Stimulated activated CD4-positive, alpha-beta T cell treated with anti-CD3 and anti-CD28 coated beads, Interleukin-4, amount 100 ng/mL, for 48 hours (primary cell): ENCODE results near the gene STK39.

ENCODE experiments used
- DNase-seq, 2 donors: peaks; one replicate each; pipeline ENCODE4 v3.0.0-alpha.2; 2020; ENCODE audit warnings: low read depth in 2 of 2

STK39 gene

DNA sequence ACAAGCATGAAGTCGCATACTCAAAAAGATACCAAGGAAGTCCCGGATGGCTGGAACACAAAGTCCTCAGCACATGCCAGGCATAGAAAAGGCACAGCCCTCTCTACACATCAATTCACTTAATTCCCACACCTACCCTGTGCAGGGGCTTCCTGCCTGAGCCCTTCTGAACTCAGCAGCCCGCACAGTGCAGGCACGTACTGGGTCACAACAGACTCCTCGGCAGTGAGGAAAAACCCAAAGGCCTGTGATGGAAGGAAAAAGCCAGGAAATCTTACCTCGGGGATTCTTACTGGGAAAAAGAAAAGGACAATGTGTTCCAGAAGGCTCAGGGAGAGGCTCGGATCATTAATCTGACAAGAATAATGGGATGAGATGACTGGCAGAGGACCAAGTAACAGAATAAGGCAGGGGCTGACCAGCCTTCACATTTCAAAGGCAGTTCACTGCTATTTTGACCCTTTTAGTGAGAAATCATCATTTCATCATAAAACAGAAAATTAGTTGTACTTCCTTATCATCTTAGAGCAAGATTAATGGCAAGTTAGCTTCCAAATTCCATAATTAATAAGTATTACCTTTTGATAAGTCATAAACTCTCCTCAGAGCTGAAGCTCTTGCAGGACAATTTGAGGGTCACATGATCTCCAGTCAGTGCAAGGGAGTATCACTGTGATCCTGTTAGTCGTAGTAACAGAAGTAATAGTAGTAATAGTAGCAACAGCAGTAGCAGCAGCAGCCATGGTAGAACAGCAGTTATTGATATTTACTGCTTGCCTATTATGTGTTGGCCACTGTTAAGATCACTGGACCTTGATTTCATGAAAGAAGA lies 87.4 kb downstream of the STK39 start:
- no peak for DNase-seq

DNA sequence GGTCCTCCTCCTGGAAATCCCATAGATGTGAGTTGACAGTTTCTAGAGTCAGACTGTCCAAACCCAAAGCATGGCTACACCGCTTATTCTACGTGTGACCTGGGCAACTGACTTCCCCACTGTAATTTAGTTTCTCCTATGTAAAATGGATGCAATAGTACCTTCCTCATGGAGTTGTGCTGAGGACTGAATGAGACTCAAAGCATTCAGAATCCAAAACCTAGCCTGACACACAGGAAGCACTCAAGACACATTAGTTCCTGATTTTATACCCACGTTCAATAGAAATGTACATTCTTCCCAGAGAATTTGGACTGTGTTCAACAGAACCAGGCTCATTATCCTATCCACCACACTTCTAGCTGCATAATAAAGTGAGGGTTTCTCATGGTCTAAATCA lies 88.8 kb downstream of the STK39 start:
- DNase-seq = no peak

DNA sequence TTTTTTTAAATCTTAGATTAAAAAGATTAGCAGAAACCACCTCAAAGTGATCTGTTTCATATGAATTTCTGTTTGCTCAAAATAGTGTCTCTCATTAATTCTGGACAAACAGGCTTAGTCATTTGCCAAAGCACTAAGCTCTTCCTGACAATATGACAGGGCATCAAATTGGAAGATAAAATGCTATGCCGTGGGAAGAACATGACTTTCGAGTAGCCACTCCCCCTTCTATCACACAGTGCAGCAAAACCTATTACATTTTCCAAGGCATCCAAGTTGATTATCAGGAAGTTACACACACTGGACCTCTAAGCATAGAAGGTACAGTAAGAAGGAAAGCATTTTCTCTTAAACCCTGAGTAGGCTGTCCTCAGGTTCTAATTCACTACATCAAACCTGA lies 89.5 kb downstream of the STK39 start:
- DNase-seq = no peak

DNA sequence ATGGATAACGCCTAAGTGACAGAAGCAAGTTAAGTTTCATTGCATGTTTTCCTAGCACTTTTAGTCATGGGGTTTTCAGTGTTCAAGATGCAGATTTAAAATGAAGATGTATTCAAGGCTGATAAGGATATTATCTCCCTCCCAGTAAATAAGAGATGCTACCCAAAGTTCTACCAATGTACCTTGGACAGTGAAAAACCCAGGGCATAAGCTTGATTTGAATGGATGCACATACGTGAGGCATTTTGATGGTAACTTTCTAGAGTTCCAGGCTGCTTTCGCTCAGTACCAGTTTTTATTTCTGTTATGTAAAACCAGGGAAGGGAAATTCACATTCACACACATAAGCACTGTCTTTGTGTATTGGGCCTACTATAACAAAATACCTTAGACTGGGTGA lies 90.3 kb downstream of the STK39 start:
- DNase-seq = no peak

DNA sequence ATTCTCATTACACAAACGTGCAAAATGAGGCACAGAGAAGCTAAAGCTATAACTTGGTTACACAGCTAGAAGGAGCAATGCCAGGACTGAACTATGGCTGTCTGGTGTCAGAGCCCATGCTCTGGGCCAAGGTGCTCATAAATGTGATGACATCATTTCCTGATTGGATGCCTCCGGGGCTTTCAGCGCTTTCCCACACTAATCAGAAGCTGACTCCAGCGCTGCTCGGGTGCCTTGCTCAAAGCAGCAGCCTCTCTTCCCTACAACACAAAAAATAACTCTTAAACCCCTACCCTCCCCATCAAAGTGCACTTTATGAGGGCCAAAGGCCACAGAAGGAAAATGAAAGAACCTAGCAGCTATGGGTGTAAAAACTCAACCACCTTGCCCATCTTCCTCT lies 90.7 kb downstream of the STK39 start:
- no peak for DNase-seq

DNA sequence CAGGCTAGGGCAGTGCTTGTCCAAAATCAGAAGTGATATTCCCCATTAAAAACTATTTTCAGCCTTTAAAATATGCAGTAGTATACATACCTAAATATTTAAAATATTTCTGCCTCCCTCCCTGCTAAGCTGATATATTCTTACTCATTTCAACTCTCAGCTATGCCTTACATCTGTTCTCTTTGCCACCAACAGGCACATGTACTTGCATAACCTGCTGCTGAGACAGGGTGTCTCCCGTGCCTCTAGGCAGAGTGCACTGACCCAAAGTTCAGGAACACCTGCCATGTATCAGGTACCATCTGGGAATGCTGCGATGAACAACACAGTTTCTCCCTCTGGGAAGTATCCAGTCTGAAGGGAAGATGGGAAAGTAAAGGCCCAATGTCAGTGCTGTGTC lies 91.7 kb downstream of the STK39 start:
- no peak for DNase-seq

DNA sequence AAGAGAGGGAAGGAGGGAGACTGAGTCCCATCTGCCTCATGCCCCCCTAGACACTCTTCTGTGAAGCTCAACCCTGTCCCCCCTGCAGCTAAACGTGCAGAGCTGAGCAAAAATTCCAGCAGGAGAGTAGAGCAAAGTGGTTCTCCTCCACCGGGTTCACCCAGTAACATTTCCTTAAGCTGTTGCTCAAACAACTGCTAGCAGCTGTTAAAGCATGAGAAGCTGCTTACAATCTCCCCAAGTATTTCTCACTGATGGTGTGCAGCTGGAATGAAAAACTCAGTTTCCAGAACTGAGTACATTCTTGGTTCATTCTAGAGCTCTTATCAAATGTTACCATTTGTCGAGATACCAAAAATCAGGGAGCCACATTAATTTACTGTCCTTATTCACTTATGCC lies 92.3 kb downstream of the STK39 start:
- no peak for DNase-seq

DNA sequence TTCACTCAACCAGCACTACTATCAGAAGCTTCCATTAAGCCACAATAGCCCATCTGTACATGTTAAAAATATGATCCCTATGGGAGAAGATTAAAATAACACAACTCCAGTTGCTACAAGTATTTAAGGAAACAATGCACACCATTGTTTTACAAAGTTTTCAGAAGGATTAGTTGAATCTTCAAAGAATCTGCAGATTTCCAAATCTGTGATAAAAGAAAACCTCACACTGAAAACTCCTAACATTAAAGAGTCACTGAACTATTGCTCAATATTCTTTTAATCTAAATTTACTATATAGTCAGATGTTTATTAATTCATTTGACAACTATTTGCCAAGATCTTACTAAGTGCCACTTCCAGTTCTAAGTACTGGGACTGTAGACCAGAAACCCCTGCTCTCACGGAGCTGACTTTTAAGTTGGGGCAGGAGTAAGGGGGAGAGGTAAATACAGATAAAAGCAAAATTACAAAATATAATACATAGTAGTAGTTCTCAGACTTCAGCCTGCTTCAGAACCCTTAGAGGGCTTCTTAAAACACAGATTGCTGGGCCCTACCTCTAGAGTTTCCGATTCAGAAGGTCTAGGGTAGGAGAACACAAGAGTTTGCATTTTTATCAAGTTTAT lies 94.4 kb downstream of the STK39 start:
- no peak for DNase-seq

DNA sequence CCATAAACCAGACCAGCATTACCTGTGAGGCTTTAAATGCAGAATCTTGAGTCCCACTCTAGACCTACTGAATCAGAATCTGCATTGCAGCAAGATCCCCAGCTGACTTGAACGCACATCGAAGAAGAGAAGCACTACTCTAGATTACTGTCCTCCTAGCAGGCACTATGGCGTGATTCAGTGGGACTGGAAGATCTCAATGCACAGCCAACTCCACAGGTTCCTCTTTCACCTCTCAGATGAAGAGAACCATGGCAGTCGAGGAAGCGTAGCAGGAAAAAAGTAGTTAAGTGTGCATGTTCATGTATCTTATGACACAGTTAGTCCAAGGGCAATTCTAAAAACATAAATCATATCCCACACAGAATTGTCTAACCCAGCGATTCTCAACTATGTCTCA lies 97.4 kb downstream of the STK39 start:
- no peak for DNase-seq

DNA sequence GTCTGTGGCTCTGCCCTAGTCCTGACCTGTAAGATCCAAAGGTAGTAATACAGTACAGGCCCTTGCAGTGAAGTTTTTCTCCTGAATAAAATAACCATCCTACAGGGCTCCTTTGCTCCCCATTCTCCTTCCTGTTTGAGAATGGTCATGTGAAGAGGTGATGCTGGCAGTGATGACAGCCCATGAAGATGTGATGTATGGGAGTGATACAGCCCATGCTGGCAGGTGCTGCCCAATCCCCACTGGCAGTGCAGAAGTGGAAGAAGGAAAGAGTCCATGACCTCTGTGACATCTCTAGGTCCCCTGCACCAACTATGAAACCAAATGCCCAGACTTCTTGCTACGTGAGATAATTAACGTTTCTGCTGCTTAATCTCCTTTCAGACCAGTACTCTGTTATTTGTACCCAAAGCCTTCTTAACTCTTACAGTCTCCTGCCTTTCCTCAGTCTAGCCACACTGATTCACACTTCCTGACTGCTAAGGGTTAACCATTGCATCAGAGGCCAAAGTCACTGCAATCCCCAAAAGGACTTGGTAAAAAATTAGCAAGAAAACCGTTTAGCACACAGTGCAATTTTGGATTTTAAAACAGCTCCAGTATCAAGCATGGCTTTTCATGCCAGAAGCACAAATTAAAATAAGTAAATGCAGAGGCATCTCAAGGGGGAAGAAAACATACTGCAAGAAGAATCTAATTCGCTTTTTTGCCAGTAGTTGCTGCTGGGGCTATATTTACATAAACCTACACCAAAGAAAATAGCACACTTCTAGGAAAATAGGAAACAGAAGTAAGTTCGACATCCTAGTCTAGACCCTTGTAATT lies 98.0 kb downstream of the STK39 start:
- no peak for DNase-seq

DNA sequence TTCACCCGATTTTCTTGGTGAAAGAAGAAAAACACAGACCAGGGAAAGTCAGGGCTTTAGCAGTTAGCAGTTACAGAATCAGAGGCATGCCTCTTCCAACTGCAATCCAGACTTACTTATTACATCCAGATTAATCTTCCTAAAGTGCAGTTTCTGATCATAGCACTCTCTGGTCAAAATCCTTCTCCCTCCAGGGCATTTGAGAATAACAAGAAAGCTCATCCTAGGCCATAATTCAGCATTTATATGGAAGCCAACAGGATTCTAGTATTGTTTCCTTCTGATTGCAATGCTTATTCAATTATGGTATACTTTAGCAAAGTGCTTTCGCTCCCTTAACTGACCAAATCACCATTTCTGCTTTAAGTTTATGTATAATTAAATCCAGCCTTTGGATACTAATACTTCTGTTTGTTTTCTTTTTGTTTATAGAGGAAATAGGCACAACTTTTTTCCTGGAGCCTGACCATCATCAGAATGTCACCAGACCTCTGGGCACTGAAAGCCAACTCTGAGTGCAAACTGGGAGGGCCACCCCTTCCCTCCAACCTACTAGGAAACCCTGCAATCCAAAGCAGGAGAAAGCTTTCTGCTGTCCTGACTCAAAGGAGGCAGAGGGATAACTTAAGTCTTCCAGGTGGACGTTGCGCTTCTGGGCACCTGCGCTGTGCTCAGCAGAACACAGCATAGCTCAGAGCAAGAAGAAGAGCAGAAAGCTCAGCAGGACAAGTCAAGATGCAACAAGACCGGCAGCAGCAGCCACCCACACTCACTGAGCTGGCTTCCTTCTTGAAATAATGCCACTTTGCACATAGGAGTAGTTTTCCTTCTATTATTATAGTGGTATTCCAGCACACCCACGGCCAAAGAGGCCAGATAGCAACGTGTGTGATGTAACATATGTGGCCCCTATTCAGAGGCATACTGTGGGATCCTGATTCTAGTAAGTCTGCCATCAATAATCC lies 99.3 kb downstream of the STK39 start:
- DNase-seq = no peak

DNA sequence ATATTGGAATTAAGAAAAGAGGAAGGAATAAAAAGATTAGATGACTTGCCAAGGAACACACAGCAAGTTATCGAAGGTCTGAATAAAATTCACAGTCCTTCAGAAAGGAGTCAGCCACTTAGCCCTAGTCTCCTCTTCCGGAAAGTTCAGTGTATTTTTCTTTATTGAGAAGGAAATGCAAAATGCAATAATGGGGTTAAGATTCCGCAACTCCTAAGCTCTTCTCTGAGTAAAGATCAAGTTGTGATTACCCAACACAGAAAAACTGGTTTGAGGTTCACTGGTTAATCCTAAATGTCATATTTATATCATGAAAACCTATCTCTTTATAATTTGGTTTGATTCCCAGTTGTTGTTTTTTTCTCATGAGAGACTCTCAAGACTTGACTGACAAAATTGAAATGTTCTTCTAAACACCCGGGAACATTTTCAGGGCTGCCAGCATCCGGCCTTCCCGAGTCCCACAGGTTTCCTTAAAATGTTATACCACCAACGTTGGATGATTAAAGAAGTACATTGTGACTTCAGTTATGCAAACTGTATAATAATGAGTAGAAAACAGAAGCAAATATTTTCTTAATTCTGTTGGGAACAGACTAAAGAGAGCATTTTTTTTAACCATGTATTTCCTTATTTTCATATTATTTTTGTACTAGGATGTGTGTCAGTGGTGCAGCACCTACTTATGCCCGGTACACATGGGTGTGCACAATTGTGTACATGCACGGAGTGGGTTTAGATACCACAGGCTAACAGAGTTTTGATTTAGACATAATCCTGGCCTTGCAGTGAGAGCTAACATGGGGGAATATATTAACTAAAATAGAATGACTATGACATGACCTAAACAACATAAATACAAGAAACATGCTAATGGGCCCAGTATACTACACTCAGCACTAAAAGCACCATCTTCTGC lies 100.2 kb downstream of the STK39 start:
- DNase-seq = no peak

DNA sequence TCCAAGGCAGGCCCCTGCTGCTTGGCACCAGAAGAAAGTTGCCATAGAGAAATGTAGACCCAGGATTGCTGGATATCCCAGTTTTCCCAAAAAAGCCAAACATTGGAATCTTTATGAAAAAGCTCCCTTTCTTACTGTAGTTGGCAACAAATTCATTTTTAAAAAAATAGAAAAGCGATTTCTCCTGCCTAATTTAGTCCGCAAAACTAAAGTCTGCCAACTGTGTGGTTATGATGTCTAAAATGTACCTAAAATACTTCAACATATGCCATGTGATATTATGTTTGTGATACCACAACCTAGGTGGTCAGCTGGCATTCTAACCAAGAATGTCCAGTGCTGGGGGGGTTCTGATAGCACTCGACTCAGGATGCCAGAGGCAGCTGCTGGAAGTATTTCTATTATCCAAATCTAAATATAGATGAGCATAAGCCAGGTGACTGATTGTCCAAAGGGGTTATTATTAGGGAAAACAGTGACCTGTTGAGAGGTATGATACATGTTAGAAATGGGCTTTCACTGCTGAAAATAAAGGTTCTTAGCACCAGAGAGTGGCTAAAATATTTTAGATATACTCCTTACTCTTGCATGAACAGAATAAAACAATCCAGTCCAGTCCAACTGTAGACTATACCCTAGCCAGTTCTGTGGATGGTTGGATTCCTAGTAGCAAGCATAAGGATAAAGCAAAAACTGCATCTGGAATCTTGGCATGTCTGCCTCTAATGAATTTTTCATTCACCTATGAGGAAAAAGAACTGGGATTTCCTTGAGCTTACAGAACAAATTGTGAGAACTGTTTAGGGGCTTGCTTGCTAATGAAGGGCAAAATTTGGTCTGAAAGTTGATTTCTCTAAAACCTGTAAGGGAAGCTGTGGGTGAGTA lies 101.7 kb downstream of the STK39 start:
- no peak for DNase-seq

DNA sequence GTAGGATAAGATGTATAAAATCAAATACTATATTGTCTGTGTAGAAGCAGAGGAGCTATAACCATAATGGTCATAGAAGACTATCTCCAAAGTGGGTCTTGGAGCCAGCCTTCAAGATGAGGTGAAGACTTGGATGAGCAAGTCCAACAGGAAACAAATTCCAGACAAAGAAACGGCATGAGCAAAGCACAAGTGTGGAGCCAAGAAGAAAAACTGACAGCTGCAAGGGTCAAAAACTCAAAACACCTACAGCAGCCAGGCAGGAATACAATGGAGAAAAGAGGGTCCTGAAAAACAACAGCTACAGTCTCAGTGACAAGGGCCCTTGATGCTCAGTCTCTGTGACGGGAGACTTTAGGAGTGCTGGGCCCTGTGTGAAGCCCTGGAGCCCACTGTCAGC lies 102.4 kb downstream of the STK39 start:
- DNase-seq = no peak

DNA sequence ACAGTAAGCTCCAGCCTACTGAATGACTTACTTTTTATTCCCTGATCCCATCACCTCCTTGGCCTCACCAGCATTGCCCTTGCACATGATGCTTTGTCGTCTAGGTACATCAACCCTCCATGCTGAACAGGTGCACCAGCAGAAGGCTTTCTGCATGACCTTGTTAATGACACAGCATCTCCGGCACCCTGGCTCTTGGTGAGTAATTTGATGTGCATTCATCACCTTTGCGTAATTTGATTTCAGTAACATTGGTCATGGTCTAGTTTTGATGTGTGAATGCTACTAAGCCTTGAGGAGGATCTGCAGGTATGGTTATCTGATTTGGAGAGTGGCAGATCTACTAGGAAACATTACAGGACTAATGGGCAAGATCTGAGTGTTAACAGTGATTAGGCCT lies 103.6 kb downstream of the STK39 start:
- DNase-seq = no peak

DNA sequence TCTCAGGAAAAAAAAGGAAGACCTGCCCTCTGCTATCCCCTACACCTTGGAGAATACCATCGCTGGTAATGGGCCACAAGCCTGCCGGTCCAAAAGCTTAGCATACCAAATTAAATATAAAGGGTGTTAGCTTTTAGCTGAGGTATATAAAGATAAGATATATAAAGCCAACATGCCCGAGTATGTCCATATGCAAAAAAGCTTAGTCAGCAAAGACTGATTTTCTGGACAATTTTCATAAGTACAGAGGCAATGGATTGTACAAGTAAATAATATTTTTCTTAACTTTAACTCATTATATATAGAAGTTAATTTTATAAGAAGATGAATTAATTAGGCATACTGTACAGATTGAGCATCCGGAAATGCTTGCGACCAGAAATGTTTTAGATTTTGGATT lies 106.5 kb downstream of the STK39 start:
- DNase-seq = no peak

DNA sequence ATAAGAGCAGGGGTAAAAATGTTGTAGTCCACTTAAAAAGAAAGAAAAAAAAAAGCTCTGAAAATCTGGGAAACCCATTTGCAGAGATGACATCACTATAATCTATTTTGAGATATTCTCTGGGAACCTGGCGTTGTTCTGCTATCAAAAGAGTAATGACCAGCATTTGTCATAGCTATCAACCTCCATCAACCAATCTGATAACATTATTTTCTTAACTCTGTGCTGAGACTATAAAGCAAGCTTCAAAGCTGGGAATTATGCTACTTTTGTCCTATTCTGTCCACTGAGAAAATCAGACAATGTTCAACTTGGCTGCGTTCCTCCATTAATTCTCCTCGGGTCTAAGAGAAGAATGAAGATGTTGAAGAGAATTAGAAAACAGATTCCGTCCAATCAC lies 107.5 kb downstream of the STK39 start:
- DNase-seq = no peak

DNA sequence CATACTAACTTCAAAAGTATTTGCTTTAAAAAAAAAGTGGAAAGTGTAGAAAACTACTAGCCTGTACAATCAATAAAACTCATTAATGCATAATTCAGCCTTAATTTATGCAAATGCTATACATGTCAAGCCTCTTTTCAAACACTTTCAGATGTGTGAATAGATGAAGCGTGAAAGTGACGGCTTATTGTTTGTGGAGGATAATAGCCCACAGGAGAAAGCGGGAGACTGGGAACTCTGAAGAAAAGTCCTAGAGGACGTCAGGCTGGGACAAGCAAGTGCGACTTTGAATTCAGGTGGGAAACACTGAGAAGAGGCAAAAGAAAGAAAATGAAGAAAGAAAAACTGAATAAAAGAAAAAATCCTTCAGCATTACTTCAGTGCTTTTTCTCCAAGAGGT lies 108.5 kb downstream of the STK39 start:
- no peak for DNase-seq

DNA sequence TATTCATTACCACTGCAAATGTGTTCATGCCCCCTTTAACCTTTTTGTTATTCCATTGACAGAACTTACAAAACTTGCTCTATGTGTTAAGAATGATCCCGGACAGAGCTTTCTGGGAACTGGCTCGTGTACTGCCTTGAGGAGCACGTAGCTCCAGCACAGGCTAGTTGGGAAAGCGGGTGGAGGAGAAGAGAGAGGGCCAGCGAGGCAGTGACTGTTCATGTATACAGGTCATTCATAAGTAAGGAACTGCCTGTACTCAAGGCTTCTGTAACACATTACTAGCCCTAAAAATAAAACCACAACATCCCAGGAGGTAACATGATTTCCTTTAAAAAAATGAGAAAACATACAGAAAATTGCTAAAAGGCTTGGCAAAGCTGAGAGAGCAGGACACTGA lies 109.0 kb downstream of the STK39 start:
- DNase-seq = no peak
